HG03103 (cell line): ENCODE results near the gene SPDYE6.
"Not testable (repeated sequence)": the region's sequence is repeated elsewhere in the genome, so short reads cannot be mapped to it uniquely, and the experiment has no call there.

Source experiments
- ATAC-seq: cut with Tn5 transposase; IDR thresholded peaks from one replicate; pipeline ENCODE4 v1.9.1; 2021; ENCODE audit warnings: low read depth; ENCODE audit not compliant: unreplicated experiment

Gene SPDYE6

GRCh38 chr7:102364394-102364886 lies 8.2 kb upstream of the SPDYE6 start:
- not testable (repeated sequence) for ATAC-seq

GRCh38 chr7:102363549-102364393 lies 7.5 kb upstream of the SPDYE6 start:
- peak; percentile 97 for ATAC-seq

- ATAC-seq, result not testable (repeated sequence)
These were observed 9.3 kb downstream of the SPDYE6 start for GRCh38 chr7:102346983-102347382.

- ATAC-seq, result not testable (repeated sequence)
These were observed 15.5 kb downstream of the SPDYE6 start for GRCh38 chr7:102340599-102341368.

- not testable (repeated sequence) for ATAC-seq
These were observed 18.8 kb downstream of the SPDYE6 start for GRCh38 chr7:102337420-102337819.

GRCh38 chr7:102337002-102337401 lies 19.2 kb downstream of the SPDYE6 start:
- ATAC-seq, result not testable (repeated sequence)

GRCh38 chr7:102335574-102335973 lies 20.7 kb downstream of the SPDYE6 start:
- ATAC-seq, result not testable (repeated sequence)

- ATAC-seq, result not testable (repeated sequence)
These were observed 25.4 kb downstream of the SPDYE6 start for GRCh38 chr7:102330666-102331460.

- ATAC-seq, result not testable (repeated sequence)
These were observed 26.9 kb downstream of the SPDYE6 start for GRCh38 chr7:102329366-102329765.

GRCh38 chr7:102328863-102329262 lies 27.4 kb downstream of the SPDYE6 start:
- not testable (repeated sequence) for ATAC-seq

GRCh38 chr7:102327183-102327582 lies 29.1 kb downstream of the SPDYE6 start:
- ATAC-seq, result not testable (repeated sequence)

GRCh38 chr7:102326157-102326889 lies 29.9 kb downstream of the SPDYE6 start:
- no peak for ATAC-seq

GRCh38 chr7:102325106-102325505 lies 31.1 kb downstream of the SPDYE6 start:
- not testable (repeated sequence) for ATAC-seq

- ATAC-seq, result no peak
These were observed 32.4 kb downstream of the SPDYE6 start for GRCh38 chr7:102323914-102324195.

GRCh38 chr7:102322202-102322715 lies 34.0 kb downstream of the SPDYE6 start:
- no peak for ATAC-seq

- ATAC-seq, result no peak
These were observed 34.7 kb downstream of the SPDYE6 start for GRCh38 chr7:102321351-102322201.

GRCh38 chr7:102320601-102321350 lies 35.5 kb downstream of the SPDYE6 start:
- ATAC-seq, result no peak

GRCh38 chr7:102320181-102320580 lies 36.1 kb downstream of the SPDYE6 start:
- no peak for ATAC-seq
